HEK293 (cell line): ENCODE data around the gene SLC4A8.
A peak's percentile ranks its signal among the peaks of the same experiment; 100 is the strongest.

Experiments used
- CTCF ChIA-PET: fragments of 350-600 bp; formaldehyde crosslinking; extraction: SDS; loops from one replicate; lab custom pipeline; 2021; ENCODE audit warnings: antibody characterized with exemption; lab: Yijun Ruan, JAX
- POLR2A ChIA-PET: fragments of 300-600 bp; formaldehyde crosslinking; extraction: SDS; loops from one replicate; lab custom pipeline; 2020; ENCODE audit warnings: antibody characterized with exemption, inconsistent platforms; lab: Yijun Ruan, JAX
- H3K27ac ChIP-seq: fragments of 200-500 bp; sonication (Bioruptor generic); 2 replicates; pipeline ENCODE4 v1.5.1; 2014; ENCODE audit warnings: low read depth, low read length, control low read depth, inconsistent platforms; ENCODE audit errors: extremely low read depth
- H3K36me3 ChIP-seq, 2 experiments: fragments of 200-500 bp in 1 of 2; sonication (Bioruptor generic) in 1 of 2; 1 replicate in 1 of 2; 2 replicates in 1 of 2; pipeline ENCODE4 v1.5.1; 2014 to 2017; ENCODE audit warnings: inconsistent platforms in 2 of 2, low read length in 2 of 2; ENCODE audit not compliant: control insufficient read depth in 2 of 2, insufficient read depth in 1 of 2
- H3K4me1 ChIP-seq: fragments of 200-500 bp; sonication (Bioruptor generic); 2 replicates; pipeline ENCODE4 v1.5.1; 2014; ENCODE audit warnings: mild to moderate bottlenecking, low read length, inconsistent platforms; ENCODE audit not compliant: control insufficient read depth, insufficient read depth
- H3K4me3 ChIP-seq: 2 replicates; pipeline ENCODE4 v1.5.1; 2011; ENCODE audit warnings: low read depth, mild to moderate bottlenecking, control low read depth, low read length, moderate library complexity
- H3K9me3 ChIP-seq: fragments of 200-500 bp; sonication (Bioruptor generic); 2 replicates; pipeline ENCODE4 v1.5.1; 2014; ENCODE audit warnings: low read depth, low read length, inconsistent platforms; ENCODE audit not compliant: control insufficient read depth, insufficient read depth
- EGR2 ChIP-seq: fragments of 450-650 bp; formaldehyde crosslinking; IDR thresholded peaks from 2 replicates; pipeline ENCODE4 v1.5.1; 2016; ENCODE audit warnings: low read depth, missing biosample characterization, missing genetic modification characterization
- SP2 ChIP-seq: fragments of 450-650 bp; formaldehyde crosslinking; IDR thresholded peaks from 2 replicates; pipeline ENCODE4 v1.5.1; 2016; ENCODE audit warnings: missing biosample characterization, missing genetic modification characterization
- TCF7L2 ChIP-seq: IDR thresholded peaks from 2 replicates; pipeline ENCODE4 v1.6.1; 2011; ENCODE audit warnings: low read depth, mild to moderate bottlenecking, inconsistent platforms, low read length, moderate library complexity, borderline replicate concordance
- WT1 ChIP-seq: fragments of 450-650 bp; formaldehyde crosslinking; IDR thresholded peaks from 2 replicates; pipeline ENCODE4 v1.5.1; 2016; ENCODE audit warnings: missing biosample characterization, missing genetic modification characterization
- ZFHX2 ChIP-seq: fragments of 450-650 bp; formaldehyde crosslinking; conservative IDR thresholded peaks from 2 replicates; pipeline ENCODE4 v1.5.1; 2016; ENCODE audit warnings: missing biosample characterization, missing genetic modification characterization
- ZFP41 ChIP-seq: fragments of 450-650 bp; formaldehyde crosslinking; IDR thresholded peaks from 2 replicates; pipeline ENCODE4 v1.5.1; 2016; ENCODE audit warnings: missing biosample characterization, missing genetic modification characterization, borderline replicate concordance
- ZNF19 ChIP-seq: fragments of 450-650 bp; formaldehyde crosslinking; IDR thresholded peaks from 2 replicates; pipeline ENCODE4; 2016; ENCODE audit warnings: missing biosample characterization, missing genetic modification characterization, low read depth
- ZNF223 ChIP-seq: fragments of 450-650 bp; formaldehyde crosslinking; IDR thresholded peaks from 2 replicates; pipeline ENCODE4 v1.5.1; 2016; ENCODE audit warnings: missing biosample characterization, missing genetic modification characterization
- ZNF274 ChIP-seq, 2 experiments: fragments of 200-500 bp in 1 of 2; fragments of 450-650 bp in 1 of 2; sonication (Bioruptor generic) in 1 of 2; formaldehyde crosslinking in 1 of 2; IDR thresholded peaks; 2 replicates each; pipeline versions ENCODE4 v1.5.1 to v1.6.1; 2014 to 2016; ENCODE audit warnings: borderline replicate concordance in 1 of 2, inconsistent platforms in 1 of 2, low read length in 1 of 2, missing biosample characterization in 1 of 2, missing genetic modification characterization in 1 of 2
- ZNF350 ChIP-seq: fragments of 450-650 bp; formaldehyde crosslinking; IDR thresholded peaks from 2 replicates; pipeline ENCODE4 v1.5.0; 2017; ENCODE audit warnings: missing biosample characterization, mild to moderate bottlenecking, missing genetic modification characterization
- ZNF423 ChIP-seq: fragments of 450-650 bp; formaldehyde crosslinking; IDR thresholded peaks from 2 replicates; pipeline ENCODE4 v1.5.1; 2016; ENCODE audit warnings: missing biosample characterization, missing genetic modification characterization
- ZNF501 ChIP-seq: fragments of 450-650 bp; formaldehyde crosslinking; IDR thresholded peaks from 2 replicates; pipeline ENCODE4 v1.5.1; 2016; ENCODE audit warnings: missing biosample characterization, missing genetic modification characterization
- ZNF544 ChIP-seq: fragments of 450-650 bp; formaldehyde crosslinking; IDR thresholded peaks from 2 replicates; pipeline ENCODE4 v1.5.0; 2017; ENCODE audit warnings: missing biosample characterization, missing genetic modification characterization
- ZNF624 ChIP-seq: fragments of 450-650 bp; formaldehyde crosslinking; IDR thresholded peaks from 2 replicates; pipeline ENCODE4 v1.5.1; 2017; ENCODE audit warnings: missing biosample characterization, missing genetic modification characterization
- ZNF777 ChIP-seq: fragments of 450-650 bp; formaldehyde crosslinking; IDR thresholded peaks from 2 replicates; pipeline ENCODE4 v1.5.1; 2017; ENCODE audit warnings: missing biosample characterization, missing genetic modification characterization, borderline replicate concordance
- TF ChIP-seq, protein P1 (sequence below): fragments of 450-650 bp; formaldehyde crosslinking; IDR thresholded peaks from 2 replicates; pipeline ENCODE4 v1.5.1; 2016; ENCODE audit warnings: missing biosample characterization, missing genetic modification characterization
- TF ChIP-seq, protein P2 (sequence below): fragments of 450-650 bp; formaldehyde crosslinking; IDR thresholded peaks from 2 replicates; pipeline ENCODE4 v1.5.1; 2017; ENCODE audit warnings: missing biosample characterization, missing genetic modification characterization

Gene SLC4A8

DNA sequence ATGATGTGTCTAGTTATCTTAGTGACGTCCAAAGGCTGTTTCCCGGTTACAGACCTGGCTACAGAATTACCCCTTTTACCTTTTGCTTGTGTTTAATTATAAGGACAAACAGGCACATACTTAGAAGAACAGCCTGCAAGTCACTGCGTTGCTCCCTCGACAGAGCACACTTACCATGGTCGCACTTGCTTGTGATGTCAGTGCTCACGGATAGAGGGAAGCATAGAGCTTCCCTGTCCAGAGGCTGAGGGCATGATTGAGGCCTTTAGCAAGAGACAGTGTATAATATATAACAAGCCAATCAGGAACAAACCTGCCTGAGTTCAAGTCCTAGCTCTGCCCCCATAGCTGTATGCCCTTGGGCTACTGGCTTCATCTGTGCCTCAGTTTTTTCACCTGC is 93.2 kb downstream of the SLC4A8 start:
- ChIA-PET POLR2A (interaction anchor here (0.6 kb wide), 1 partner anchor 1222 kb away, joined by 6 read pairs; no protein-coding TSS in a partner anchor), CTCF (no interaction called here)
- TF ChIP-seq TCF7L2 (no peak), WT1 (tag by site-specific recombination) (no peak), SP2 (no peak), ZNF423 (tag by site-specific recombination) (no peak)
- TF ChIP-seq, protein P1, sequence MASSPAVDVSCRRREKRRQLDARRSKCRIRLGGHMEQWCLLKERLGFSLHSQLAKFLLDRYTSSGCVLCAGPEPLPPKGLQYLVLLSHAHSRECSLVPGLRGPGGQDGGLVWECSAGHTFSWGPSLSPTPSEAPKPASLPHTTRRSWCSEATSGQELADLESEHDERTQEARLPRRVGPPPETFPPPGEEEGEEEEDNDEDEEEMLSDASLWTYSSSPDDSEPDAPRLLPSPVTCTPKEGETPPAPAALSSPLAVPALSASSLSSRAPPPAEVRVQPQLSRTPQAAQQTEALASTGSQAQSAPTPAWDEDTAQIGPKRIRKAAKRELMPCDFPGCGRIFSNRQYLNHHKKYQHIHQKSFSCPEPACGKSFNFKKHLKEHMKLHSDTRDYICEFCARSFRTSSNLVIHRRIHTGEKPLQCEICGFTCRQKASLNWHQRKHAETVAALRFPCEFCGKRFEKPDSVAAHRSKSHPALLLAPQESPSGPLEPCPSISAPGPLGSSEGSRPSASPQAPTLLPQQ (tag by site-specific recombination): no peak
- Histone ChIP-seq H3K4me1 (no peaks in the 10 kb centered on the region), H3K27ac (no peak overlapping the region), H3K4me3 (no peak overlapping the region), H3K36me3 (no peaks in the 10 kb centered on the region), H3K9me3 (no peaks in the 10 kb centered on the region)

DNA sequence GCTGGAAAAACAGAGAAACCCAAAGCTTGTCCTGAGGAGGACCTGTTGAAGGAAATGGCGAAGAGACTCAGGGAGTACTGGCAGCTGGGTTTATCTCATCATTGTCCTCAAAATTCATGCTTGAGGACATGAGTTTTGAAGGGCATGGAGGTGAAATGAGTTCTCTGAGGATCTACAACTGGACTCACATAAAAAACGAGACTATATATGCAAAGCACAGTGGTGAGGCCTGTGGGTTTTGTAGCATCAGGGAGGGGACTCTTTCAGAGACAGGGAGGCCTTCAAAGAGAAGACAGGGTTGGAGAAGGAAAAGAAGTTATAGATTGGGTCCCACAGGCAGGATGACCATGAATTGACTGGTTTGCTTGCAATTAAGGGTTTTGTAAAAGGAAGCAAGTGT is 95.1 kb downstream of the SLC4A8 start:
- POLR2A ChIA-PET: no interaction called here
- H3K36me3 ChIP-seq: no peaks in the 10 kb centered on the region
- no peak overlapping the region for H3K27ac ChIP-seq
- H3K9me3 ChIP-seq: no peaks in the 10 kb centered on the region
- H3K4me3 ChIP-seq: no peak overlapping the region
- H3K4me1 ChIP-seq: no peaks in the 10 kb centered on the region
- TF ChIP-seq, protein P2, sequence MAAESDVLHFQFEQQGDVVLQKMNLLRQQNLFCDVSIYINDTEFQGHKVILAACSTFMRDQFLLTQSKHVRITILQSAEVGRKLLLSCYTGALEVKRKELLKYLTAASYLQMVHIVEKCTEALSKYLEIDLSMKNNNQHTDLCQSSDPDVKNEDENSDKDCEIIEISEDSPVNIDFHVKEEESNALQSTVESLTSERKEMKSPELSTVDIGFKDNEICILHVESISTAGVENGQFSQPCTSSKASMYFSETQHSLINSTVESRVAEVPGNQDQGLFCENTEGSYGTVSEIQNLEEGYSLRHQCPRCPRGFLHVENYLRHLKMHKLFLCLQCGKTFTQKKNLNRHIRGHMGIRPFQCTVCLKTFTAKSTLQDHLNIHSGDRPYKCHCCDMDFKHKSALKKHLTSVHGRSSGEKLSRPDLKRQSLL: no peak
- TF ChIP-seq ZNF624 (no peak), ZNF501 (tag by site-specific recombination) (no peak), ZNF274 (IDR thresholded peaks at IDR 0.05; ENCODE audit: low read length) (no peak), ZNF274 (tag by site-specific recombination; IDR thresholded peaks at IDR 0.05; ENCODE audit: borderline replicate concordance) (peak; percentile 64; the same call in 1 of the 2 replicates), ZFP41 (tag by site-specific recombination) (no peak), ZNF19 (tag by site-specific recombination) (no peak), ZNF544 (tag by site-specific recombination) (no peak)
- CTCF ChIA-PET: interaction anchor here (1.4 kb wide), 2 partner anchors 13 to 304 kb away, joined by 4 to 7 read pairs; no protein-coding TSS in a partner anchor

DNA sequence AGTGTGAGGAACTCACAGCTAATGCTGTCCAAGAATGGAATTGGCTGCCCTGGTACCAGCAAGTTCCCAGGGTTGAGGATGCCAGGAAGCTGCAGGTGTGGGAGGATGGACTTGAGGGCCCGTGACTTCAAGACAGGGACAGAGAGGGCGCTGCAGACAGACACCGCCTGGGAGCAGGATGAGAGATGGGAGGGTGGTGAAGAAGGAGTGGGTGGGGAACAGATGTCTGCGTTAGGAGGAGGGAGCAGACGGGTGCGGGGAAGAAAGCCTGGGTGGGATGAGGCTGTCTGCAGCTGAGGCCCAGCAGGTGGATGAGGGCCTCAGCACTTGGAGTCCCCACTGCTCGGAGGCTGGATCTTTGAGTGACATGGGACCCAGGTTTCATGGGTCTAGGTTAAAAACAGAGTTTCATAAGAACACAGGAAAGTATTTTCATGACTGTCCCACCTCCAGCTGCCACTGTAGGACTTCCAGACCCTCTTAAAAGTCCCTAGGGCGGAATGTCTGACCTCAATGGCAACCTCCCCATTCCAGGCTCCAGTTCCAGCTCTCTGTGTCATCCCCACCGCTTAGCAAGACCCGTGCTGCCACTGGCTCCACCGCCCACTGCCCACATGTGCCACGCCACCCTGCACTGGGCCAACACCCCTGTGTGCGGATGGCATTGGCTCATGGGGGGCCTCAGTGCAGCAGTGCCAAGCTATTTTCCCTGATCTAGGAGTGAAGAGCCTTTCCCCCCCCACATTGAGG is 96.1 kb downstream of the SLC4A8 start:
- H3K36me3 ChIP-seq: no peaks in the 10 kb centered on the region
- POLR2A ChIA-PET: no interaction called here
- TF ChIP-seq ZNF223 (tag by site-specific recombination): no peak
- no peak for TF ChIP-seq ZNF350
- peak; percentile 83 for TF ChIP-seq EGR2 (tag by site-specific recombination)
- no peak for TF ChIP-seq ZNF777
- peak; percentile 61 for TF ChIP-seq ZFHX2 (tag by site-specific recombination)
- no peak overlapping the region for H3K4me3 ChIP-seq
- H3K4me1 ChIP-seq: no peaks in the 10 kb centered on the region
- no peaks in the 10 kb centered on the region for H3K9me3 ChIP-seq
- no peak overlapping the region for H3K27ac ChIP-seq
- CTCF ChIA-PET: interaction anchor here (0.6 to 2.1 kb wide), 8 partner anchors 11 to 406 kb away, joined by 3 to 16 read pairs (median 4); no protein-coding TSS in a partner anchor
